ENCODE results near the gene FHOD3. TPM values are rescaled to one million over a fixed set of nuclear protein-coding genes. Genes with fewer than 3 reads are reported as not detected.

Gene FHOD3
- total and polyA plus RNA-seq, 2 donors (not counting 1 experiment from before 2014, with no cell fraction given) = not detected

- no peak overlapping the region for H3K27ac ChIP-seq (ENCODE audit: low read length in 2 of 2)
- no peaks in the 10 kb centered on the region for H3K4me1 ChIP-seq (ENCODE audit: control insufficient read depth in 2 of 2, insufficient read depth in 2 of 2, low read length in 2 of 2)
- H3K4me3 ChIP-seq (ENCODE audit: control extremely low read depth in 1 of 5, extremely low read depth in 1 of 5, insufficient read depth in 1 of 5, low read depth in 2 of 5, low read length in 4 of 5) = no peak overlapping the region
- intact Hi-C loops (cut with micrococcal nuclease) = no loop called here
- ChIA-PET POLR2A (no interaction called here), CTCF (no interaction called here)
- H3K27me3 Mint-ChIP-seq = peaks cover 17% of the 10 kb centered on the region
- no peaks in the 10 kb centered on the region for H3K9me3 ChIP-seq (ENCODE audit: control extremely low read depth in 1 of 3, control insufficient read depth in 2 of 3, insufficient read depth in 1 of 3, low read length in 2 of 3)
- no peak overlapping the region for H2AFZ ChIP-seq (ENCODE audit: insufficient read depth, low read depth, low read length, poor library complexity, severe bottlenecking)
- H3K4me3 Mint-ChIP-seq = no peak overlapping the region
- no peaks in the 10 kb centered on the region for H3K36me3 ChIP-seq (replicated peaks in 1 of 2; ENCODE audit: control extremely low read depth in 1 of 2, control insufficient read depth in 1 of 2, extremely low read depth in 1 of 2, insufficient read depth in 2 of 2, low read length in 1 of 2)
- WGBS (ENCODE audit: insufficient coverage) = 85% methylated on average over 6 of the region's 8 CpGs
- no peak overlapping the region for H3K27ac Mint-ChIP-seq
- no peaks in the 10 kb centered on the region for H3K4me1 Mint-ChIP-seq
- no peaks in the 10 kb centered on the region for H4K20me1 ChIP-seq (ENCODE audit: control insufficient read depth, insufficient read depth, low read length, poor library complexity, severe bottlenecking)
- no peaks in the 10 kb centered on the region for H3K27me3 ChIP-seq (replicated peaks in 1 of 4; ENCODE audit: control extremely low read depth in 1 of 4, control insufficient read depth in 3 of 4, insufficient read depth in 4 of 4, low read length in 3 of 4)
- DNase-seq (no peak), ATAC-seq (ENCODE audit: low read depth) (no peak)
- H3K79me2 ChIP-seq (ENCODE audit: control insufficient read depth, insufficient read depth, low read length) = no peaks in the 10 kb centered on the region
- no peak overlapping the region for H3K9ac ChIP-seq (ENCODE audit: low read length)
- TF ChIP-seq CTCF (IDR thresholded peaks at IDR 0.05) (no peak), EZH2 (IDR thresholded peaks at IDR 0.05; ENCODE audit: borderline replicate concordance, insufficient read depth, low read depth, low read length, poor library complexity, severe bottlenecking) (no peak)
- H3K4me2 ChIP-seq (replicated peaks; ENCODE audit: low read depth, low read length, poor library complexity, severe bottlenecking) = no peak overlapping the region
- H3K9me3 Mint-ChIP-seq (ENCODE audit: insufficient read depth) = no peaks in the 10 kb centered on the region
Observed at GRCh38 chr18:36402765-36403396, 105.4 kb downstream of the FHOD3 start.

- POLR2A ChIA-PET = no interaction called here
- no peaks in the 10 kb centered on the region for H3K9me3 Mint-ChIP-seq (ENCODE audit: insufficient read depth)
- WGBS (ENCODE audit: insufficient coverage) = 94% methylated on average over 6 of the region's 6 CpGs
- H3K27ac Mint-ChIP-seq = no peak overlapping the region
- H3K4me1 Mint-ChIP-seq = no peaks in the 10 kb centered on the region
- H3K4me3 ChIP-seq (ENCODE audit: control extremely low read depth in 1 of 5, extremely low read depth in 1 of 5, insufficient read depth in 1 of 5, low read depth in 2 of 5, low read length in 4 of 5) = no peak overlapping the region
- H3K4me3 Mint-ChIP-seq = no peak overlapping the region
- H3K36me3 ChIP-seq (replicated peaks in 1 of 2; ENCODE audit: control extremely low read depth in 1 of 2, control insufficient read depth in 1 of 2, extremely low read depth in 1 of 2, insufficient read depth in 2 of 2, low read length in 1 of 2) = no peaks in the 10 kb centered on the region
- H3K4me2 ChIP-seq (replicated peaks; ENCODE audit: low read depth, low read length, poor library complexity, severe bottlenecking) = no peak overlapping the region
- no peak overlapping the region for H2AFZ ChIP-seq (ENCODE audit: insufficient read depth, low read depth, low read length, poor library complexity, severe bottlenecking)
- no peaks in the 10 kb centered on the region for H4K20me1 ChIP-seq (ENCODE audit: control insufficient read depth, insufficient read depth, low read length, poor library complexity, severe bottlenecking)
- no peak overlapping the region for H3K27ac ChIP-seq (ENCODE audit: low read length in 2 of 2)
- CTCF ChIA-PET = no interaction called here
- no peak overlapping the region for H3K9ac ChIP-seq (ENCODE audit: low read length)
- H3K27me3 Mint-ChIP-seq = peaks cover 13% of the 10 kb centered on the region
- TF ChIP-seq CTCF (IDR thresholded peaks at IDR 0.05) = no peak
- no peak for TF ChIP-seq EZH2 (IDR thresholded peaks at IDR 0.05; ENCODE audit: borderline replicate concordance, insufficient read depth, low read depth, low read length, poor library complexity, severe bottlenecking)
- DNase-seq (no peak), ATAC-seq (ENCODE audit: low read depth) (no peak)
- no peaks in the 10 kb centered on the region for H3K9me3 ChIP-seq (ENCODE audit: control extremely low read depth in 1 of 3, control insufficient read depth in 2 of 3, insufficient read depth in 1 of 3, low read length in 2 of 3)
- H3K4me1 ChIP-seq (ENCODE audit: control insufficient read depth in 2 of 2, insufficient read depth in 2 of 2, low read length in 2 of 2) = no peaks in the 10 kb centered on the region
- intact Hi-C loops (cut with micrococcal nuclease) = no loop called here
- no peaks in the 10 kb centered on the region for H3K79me2 ChIP-seq (ENCODE audit: control insufficient read depth, insufficient read depth, low read length)
- H3K27me3 ChIP-seq (replicated peaks in 1 of 4; ENCODE audit: control extremely low read depth in 1 of 4, control insufficient read depth in 3 of 4, insufficient read depth in 4 of 4, low read length in 3 of 4) = no peaks in the 10 kb centered on the region
Observed at GRCh38 chr18:36403896-36404820, 106.6 kb downstream of the FHOD3 start.

All from B cell (primary cell).